ENCODE results near the gene INF2.

- TF ChIP-seq PATZ1 (CRISPR knock-in tag; IDR thresholded peaks at IDR 0.05; ENCODE audit: borderline replicate concordance) (no peak), ESRRG (CRISPR knock-in tag; IDR thresholded peaks at IDR 0.05) (no peak), SNAI2 (CRISPR knock-in tag; IDR thresholded peaks at IDR 0.05) (no peak), ZNF8 (CRISPR knock-in tag; IDR thresholded peaks at IDR 0.05) (no peak), ZFP3 (CRISPR knock-in tag; IDR thresholded peaks at IDR 0.05) (no peak), TCF4 (CRISPR knock-in tag; IDR thresholded peaks at IDR 0.05; ENCODE audit: borderline replicate concordance) (no peak), ARNTL (CRISPR knock-in tag; IDR thresholded peaks at IDR 0.05; ENCODE audit: borderline replicate concordance, low read depth) (no peak), CREB5 (CRISPR knock-in tag; IDR thresholded peaks at IDR 0.05; ENCODE audit: low read depth) (no peak), CSDC2 (CRISPR knock-in tag; IDR thresholded peaks at IDR 0.05) (no peak), RARB (CRISPR knock-in tag; IDR thresholded peaks at IDR 0.05) (no peak), CSRNP3 (CRISPR knock-in tag; IDR thresholded peaks at IDR 0.05) (no peak)
These were observed 28.8 kb upstream of the INF2 start for GRCh38 chr14:104660597-104660996.

Measured in SK-N-SH treated with all-trans-retinoic acid at 6 μM for 48 hours (cell line).